H9 (cell line): ENCODE results near the gene LRMDA. TPM values are rescaled to one million over a fixed set of nuclear protein-coding genes. Genes with fewer than 3 reads are reported as not detected.

ENCODE experiments used
- DNase-seq: peaks from one replicate; pipeline ENCODE4 v3.0.0-alpha.2; 2017
- H2AFZ ChIP-seq: one replicate; pipeline ENCODE4 v1.6.1; 2013; ENCODE audit warnings: mild to moderate bottlenecking, low read length, control low read depth, moderate library complexity
- H2AK5ac ChIP-seq: 2 replicates; pipeline ENCODE4 v1.6.1; 2013; ENCODE audit warnings: low read length, control low read depth, mixed read lengths; ENCODE audit not compliant: insufficient read length
- H2BK120ac ChIP-seq: one replicate; pipeline ENCODE4 v1.6.1; 2013; ENCODE audit warnings: low read depth, mild to moderate bottlenecking, low read length, control low read depth, inconsistent platforms; ENCODE audit not compliant: poor library complexity, severe bottlenecking
- H2BK12ac ChIP-seq: 2 replicates; pipeline ENCODE4 v1.6.1; 2013; ENCODE audit warnings: low read length, control low read depth, mixed read lengths, low read depth; ENCODE audit not compliant: insufficient read length
- H2BK15ac ChIP-seq: 2 replicates; pipeline ENCODE4 v1.6.1; 2013; ENCODE audit warnings: low read depth, low read length, control low read depth
- H2BK20ac ChIP-seq: one replicate; pipeline ENCODE4 v1.6.1; 2013; ENCODE audit warnings: low read depth, mild to moderate bottlenecking, low read length, control low read depth, inconsistent platforms; ENCODE audit not compliant: poor library complexity, severe bottlenecking
- H2BK5ac ChIP-seq: 2 replicates; pipeline ENCODE4 v1.6.1; 2013; ENCODE audit warnings: low read length, control low read depth, mixed read lengths; ENCODE audit not compliant: insufficient read length
- H3K14ac ChIP-seq: 2 replicates; pipeline ENCODE4 v1.6.1; 2013; ENCODE audit warnings: low read length, control low read depth; ENCODE audit not compliant: insufficient read depth
- H3K18ac ChIP-seq: 2 replicates; pipeline ENCODE4 v1.6.1; 2013; ENCODE audit warnings: low read depth, mild to moderate bottlenecking, mixed read lengths, low read length, control low read depth; ENCODE audit not compliant: insufficient read length
- H3K23ac ChIP-seq: 2 replicates; pipeline ENCODE4 v1.6.1; 2013; ENCODE audit warnings: low read length, control low read depth, mixed read lengths, low read depth; ENCODE audit not compliant: insufficient read length
- H3K23me2 ChIP-seq: 2 replicates; pipeline ENCODE4 v1.6.1; 2013; ENCODE audit warnings: low read depth, mild to moderate bottlenecking, mixed read lengths, low read length, control low read depth; ENCODE audit not compliant: insufficient read length, poor library complexity, severe bottlenecking
- H3K27ac ChIP-seq: 2 replicates; pipeline ENCODE4 v1.5.1; 2013; ENCODE audit warnings: low read length, control low read depth, mixed read lengths, low read depth; ENCODE audit not compliant: insufficient read length
- H3K27me3 ChIP-seq: 2 replicates; pipeline ENCODE4 v1.6.1; 2013; ENCODE audit warnings: low read length, control low read depth, inconsistent platforms; ENCODE audit not compliant: insufficient read depth
- H3K4ac ChIP-seq: 2 replicates; pipeline ENCODE4 v1.6.1; 2013; ENCODE audit warnings: low read depth, mild to moderate bottlenecking, control low read depth, inconsistent platforms, low read length, moderate library complexity
- H3K4me1 ChIP-seq: 2 replicates; pipeline ENCODE4 v1.6.1; 2013; ENCODE audit warnings: low read length, control low read depth, inconsistent platforms; ENCODE audit not compliant: insufficient read depth
- H3K4me2 ChIP-seq: 2 replicates; pipeline ENCODE4 v1.6.1; 2013; ENCODE audit warnings: low read length, control low read depth, mixed read lengths; ENCODE audit not compliant: insufficient read length, insufficient read depth
- H3K56ac ChIP-seq: 2 replicates; pipeline ENCODE4 v1.6.1; 2013; ENCODE audit warnings: low read depth, mild to moderate bottlenecking, mixed read lengths, low read length, control low read depth; ENCODE audit not compliant: insufficient read length
- H3K79me1 ChIP-seq: 2 replicates; pipeline ENCODE4 v1.6.1; 2013; ENCODE audit warnings: low read depth, mild to moderate bottlenecking, moderate library complexity, low read length, control low read depth, inconsistent platforms; ENCODE audit not compliant: insufficient read depth, poor library complexity, severe bottlenecking
- H3K79me2 ChIP-seq: 2 replicates; pipeline ENCODE4 v1.6.1; 2013; ENCODE audit warnings: low read length, control low read depth, inconsistent platforms; ENCODE audit not compliant: insufficient read depth
- H3K9ac ChIP-seq: 2 replicates; pipeline ENCODE4 v1.6.1; 2013; ENCODE audit warnings: low read length, control low read depth, mixed read lengths; ENCODE audit not compliant: insufficient read length; ENCODE audit errors: extremely low read depth
- H3K9me3 ChIP-seq: one replicate; pipeline ENCODE4 v1.6.1; 2013; ENCODE audit warnings: low read depth, low read length, inconsistent platforms; ENCODE audit not compliant: control insufficient read depth
- H3T11ph ChIP-seq: one replicate; pipeline ENCODE4 v1.6.1; 2013; ENCODE audit warnings: mild to moderate bottlenecking, low read length, control low read depth, inconsistent platforms
- H4K20me1 ChIP-seq: one replicate; pipeline ENCODE4 v1.6.1; 2013; ENCODE audit not compliant: control insufficient read depth, insufficient read length, insufficient read depth
- H4K5ac ChIP-seq: 2 replicates; pipeline ENCODE4 v1.6.1; 2013; ENCODE audit warnings: low read depth, mild to moderate bottlenecking, mixed read lengths, low read length, control low read depth; ENCODE audit not compliant: insufficient read length
- H4K8ac ChIP-seq: replicated peaks from 2 replicates; pipeline ENCODE4 v1.6.1; 2013; ENCODE audit warnings: low read length, control low read depth, mixed read lengths, low read depth; ENCODE audit not compliant: insufficient read length
- H4K91ac ChIP-seq: 2 replicates; pipeline ENCODE4 v1.6.1; 2013; ENCODE audit warnings: low read depth, mild to moderate bottlenecking, moderate library complexity, mixed read lengths, low read length, control low read depth; ENCODE audit not compliant: insufficient read length
- H3K27ac Mint-ChIP-seq, 3 experiments: 2 replicates in 2 of 3; 3 replicates in 1 of 3; pipeline ENCODE4 v1.8.0; 2020 to 2021; ENCODE audit warnings: mixed read lengths in 3 of 3, mild to moderate bottlenecking in 1 of 3, moderate library complexity in 1 of 3
- H3K27me3 Mint-ChIP-seq: 2 replicates; pipeline ENCODE4 v1.8.0; 2021; ENCODE audit warnings: low read depth, mild to moderate bottlenecking, moderate library complexity, mixed read lengths
- H3K36me3 Mint-ChIP-seq, 3 experiments: 2 replicates in 2 of 3; 3 replicates in 1 of 3; pipeline ENCODE4 v1.8.0; 2020 to 2021; ENCODE audit warnings: low read depth in 3 of 3, mixed read lengths in 3 of 3; ENCODE audit not compliant: insufficient read depth in 1 of 3
- H3K4me1 Mint-ChIP-seq, 2 experiments: 2 replicates each; pipeline ENCODE4 v1.8.0; 2020; ENCODE audit warnings: mixed read lengths in 2 of 2
- H3K4me3 Mint-ChIP-seq, 2 experiments: 2 replicates in 1 of 2; 3 replicates in 1 of 2; pipeline ENCODE4 v1.8.0; 2020 to 2021; ENCODE audit warnings: mild to moderate bottlenecking in 2 of 2, mixed read lengths in 2 of 2, moderate library complexity in 1 of 2
- H3K9me3 Mint-ChIP-seq, 2 experiments: 2 replicates in 1 of 2; 3 replicates in 1 of 2; pipeline ENCODE4 v1.8.0; 2020; ENCODE audit warnings: mild to moderate bottlenecking in 2 of 2, mixed read lengths in 2 of 2, moderate library complexity in 1 of 2
- WGBS: extraction: QIAGEN DNeasy Blood & Tissue Kit; methylation state at CpG from one replicate; pipeline ENCODE4 v1.1.7; 2013; ENCODE audit warnings: missing lambda C conversion rate, low lambda C conversion rate, mixed read lengths; ENCODE audit not compliant: insufficient read length; ENCODE audit errors: extremely low coverage; 5-methylcytosine and 5-hydroxymethylcytosine counted together
- total RNA-seq: library from RNA; stranded (reverse); gene quantifications from 2 replicates; pipeline ENCODE4 v1.2.1, GENCODE V29; 2021
- TF ChIP-seq, protein P1 (sequence below): fragments of 200-600 bp; sonication (generic); conservative IDR thresholded peaks from 3 replicates; pipeline ENCODE4 v1.8.0; 2021; ENCODE audit warnings: antibody characterized with exemption, mild to moderate bottlenecking

LRMDA gene
- total RNA-seq, 1 experiment from 2014 or later = 1.8 TPM

DNA sequence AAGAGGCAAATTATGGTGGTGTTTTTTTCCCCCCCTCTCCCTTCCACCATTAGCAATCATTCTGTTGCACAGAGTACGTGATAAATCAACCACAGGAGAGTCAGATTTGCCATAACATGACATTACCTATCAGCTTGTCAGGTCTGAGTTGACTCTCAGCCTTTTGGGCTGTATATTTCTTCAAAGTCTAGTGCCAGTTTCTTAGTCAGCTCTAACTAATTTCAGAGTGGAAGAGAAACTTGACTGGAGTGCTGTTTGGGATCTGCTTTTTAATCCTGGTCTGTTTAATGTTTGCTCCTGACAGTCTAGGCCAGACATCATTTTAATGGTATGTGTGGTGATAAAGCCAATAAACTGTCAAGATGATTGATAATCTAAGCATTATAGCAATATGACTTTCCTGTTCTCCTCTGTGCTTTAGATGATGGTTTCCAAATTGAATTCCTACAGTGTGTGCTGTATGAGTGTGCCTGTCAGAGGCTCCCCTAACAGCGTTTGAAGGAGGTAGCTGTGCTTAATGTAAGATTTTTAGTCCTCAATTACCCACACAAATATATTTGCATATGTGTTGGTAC is 76.9 kb downstream of the LRMDA start:
- no peaks in the 10 kb centered on the region for H3K79me2 ChIP-seq
- H3K27me3 ChIP-seq = no peaks in the 10 kb centered on the region; the same call in 1 of the 2 replicates
- no peak overlapping the region for H2BK20ac ChIP-seq
- H2BK15ac ChIP-seq = no peak overlapping the region
- no CpG with 5 or more reads among the region's 2 CpGs for WGBS
- no peak overlapping the region for H3K18ac ChIP-seq
- H3K79me1 ChIP-seq = no peaks in the 10 kb centered on the region
- H3K4me1 ChIP-seq = no peaks in the 10 kb centered on the region
- H4K8ac ChIP-seq = no peak overlapping the region
- no peak overlapping the region for H3K9ac ChIP-seq
- H4K20me1 ChIP-seq = no peaks in the 10 kb centered on the region
- H3K23me2 ChIP-seq = no peaks in the 10 kb centered on the region
- H2BK12ac ChIP-seq = no peak overlapping the region
- no peaks in the 10 kb centered on the region for H3K9me3 ChIP-seq
- no peak overlapping the region for H3K14ac ChIP-seq
- no peak overlapping the region for H3K27ac Mint-ChIP-seq
- no peak overlapping the region for H2BK120ac ChIP-seq
- TF ChIP-seq, protein P1, sequence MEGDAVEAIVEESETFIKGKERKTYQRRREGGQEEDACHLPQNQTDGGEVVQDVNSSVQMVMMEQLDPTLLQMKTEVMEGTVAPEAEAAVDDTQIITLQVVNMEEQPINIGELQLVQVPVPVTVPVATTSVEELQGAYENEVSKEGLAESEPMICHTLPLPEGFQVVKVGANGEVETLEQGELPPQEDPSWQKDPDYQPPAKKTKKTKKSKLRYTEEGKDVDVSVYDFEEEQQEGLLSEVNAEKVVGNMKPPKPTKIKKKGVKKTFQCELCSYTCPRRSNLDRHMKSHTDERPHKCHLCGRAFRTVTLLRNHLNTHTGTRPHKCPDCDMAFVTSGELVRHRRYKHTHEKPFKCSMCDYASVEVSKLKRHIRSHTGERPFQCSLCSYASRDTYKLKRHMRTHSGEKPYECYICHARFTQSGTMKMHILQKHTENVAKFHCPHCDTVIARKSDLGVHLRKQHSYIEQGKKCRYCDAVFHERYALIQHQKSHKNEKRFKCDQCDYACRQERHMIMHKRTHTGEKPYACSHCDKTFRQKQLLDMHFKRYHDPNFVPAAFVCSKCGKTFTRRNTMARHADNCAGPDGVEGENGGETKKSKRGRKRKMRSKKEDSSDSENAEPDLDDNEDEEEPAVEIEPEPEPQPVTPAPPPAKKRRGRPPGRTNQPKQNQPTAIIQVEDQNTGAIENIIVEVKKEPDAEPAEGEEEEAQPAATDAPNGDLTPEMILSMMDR = no peak
- no peak overlapping the region for H3K23ac ChIP-seq
- H3K4me2 ChIP-seq = no peak overlapping the region
- no peak overlapping the region for H2AK5ac ChIP-seq
- H2BK5ac ChIP-seq = no peak overlapping the region
- H3K4ac ChIP-seq = no peak overlapping the region
- H4K5ac ChIP-seq = no peak overlapping the region
- H2AFZ ChIP-seq = no peak overlapping the region
- H3K56ac ChIP-seq = no peak overlapping the region
- H3K36me3 Mint-ChIP-seq = no peaks in the 10 kb centered on the region
- H3K4me3 Mint-ChIP-seq = no peak overlapping the region
- no peak overlapping the region for H4K91ac ChIP-seq
- peaks cover 6 to 10% of the 10 kb centered on the region in 2 experiments for H3K4me1 Mint-ChIP-seq
- no peak overlapping the region for H3T11ph ChIP-seq
- DNase-seq = no peak
- peaks cover 0 to 2% of the 10 kb centered on the region in 2 experiments; a peak in 1 of 5 replicates for H3K9me3 Mint-ChIP-seq
- H3K27me3 Mint-ChIP-seq = peaks cover 49% of the 10 kb centered on the region
- no peak overlapping the region for H3K27ac ChIP-seq
